Endothelial cell of umbilical vein (primary cell): ENCODE data around the gene HIVEP3.

ENCODE experiments used
- CTCF ChIP-seq, 2 donors: IDR thresholded peaks; 1 replicate in 1 of 2; 2 replicates in 1 of 2; pipeline ENCODE4 v1.5.1; 2011; ENCODE audit warnings: low read length in 2 of 2, mild to moderate bottlenecking in 2 of 2, moderate library complexity in 2 of 2, control low read depth in 1 of 2, inconsistent platforms in 1 of 2, low read depth in 1 of 2; ENCODE audit not compliant: insufficient read depth in 1 of 2; ENCODE audit errors: extremely low read depth in 1 of 2
- EZH2 ChIP-seq: IDR thresholded peaks from 2 replicates; pipeline ENCODE4 v1.6.1; 2012; ENCODE audit warnings: borderline replicate concordance, low read depth, mild to moderate bottlenecking, moderate library complexity, low read length, inconsistent platforms; ENCODE audit not compliant: severe bottlenecking
- GATA2 ChIP-seq: IDR thresholded peaks from 2 replicates; pipeline ENCODE4 v1.7.0; 2011; ENCODE audit warnings: low read depth, mild to moderate bottlenecking, moderate library complexity, mixed read lengths, low read length; ENCODE audit not compliant: insufficient read length, insufficient read depth
- JUN ChIP-seq: IDR thresholded peaks from 2 replicates; pipeline ENCODE4 v1.6.1; 2011; ENCODE audit warnings: borderline replicate concordance, low read depth; ENCODE audit not compliant: insufficient read length, insufficient read depth
- MAX ChIP-seq: IDR thresholded peaks from 2 replicates; pipeline ENCODE4 v1.6.1; 2011; ENCODE audit not compliant: insufficient read depth, insufficient read length
- MYC ChIP-seq: IDR thresholded peaks from one replicate; pipeline ENCODE4 v1.6.1; 2011; ENCODE audit warnings: mild to moderate bottlenecking, low read depth, low read length
- POLR2A ChIP-seq: IDR thresholded peaks from 2 replicates; pipeline ENCODE4 v1.6.1; 2012; ENCODE audit warnings: low read depth, mild to moderate bottlenecking, control low read depth, low read length
- POLR2AphosphoS5 ChIP-seq: IDR thresholded peaks from 2 replicates; pipeline ENCODE4 v1.6.1; 2012; ENCODE audit warnings: low read depth, mild to moderate bottlenecking, control low read depth, low read length, moderate library complexity; ENCODE audit not compliant: insufficient read depth

GRCh38 chr1:41859686-41860085 is 59.0 kb downstream of the HIVEP3 start:
- TF ChIP-seq CTCF (IDR thresholded peaks at IDR 0.05; ENCODE audit: extremely low read depth in 1 of 2, insufficient read depth in 1 of 2, low read depth in 1 of 2, low read length in 2 of 2) (no peak), EZH2 (no peak), POLR2A (no peak), MAX (no peak), JUN (no peak), POLR2AphosphoS5 (no peak), MYC (no peak), GATA2 (no peak)
